IPS-NIHi11 (cell line): ENCODE measurements around the gene CELF3.

Experiments
- DNase-seq: peaks from one replicate; pipeline ENCODE4 v3.0.0; 2012; ENCODE audit warnings: mixed read lengths, low spot score

CELF3 gene

GRCh38 chr1:151720974-151721787 lies 4.6 kb upstream of the CELF3 start, which contains the start of gene RIIAD1:
Gene RIIAD1 (plus strand): TSS chr1:151721522. CDS start chr1:151721537, 15 bp downstream.
- DNase-seq, result peak; percentile 95

- no peak for DNase-seq
These were observed 4.0 kb upstream of the CELF3 start for GRCh38 chr1:151720554-151720953.

GRCh38 chr1:151720125-151720524 lies 3.5 kb upstream of the CELF3 start:
- no peak for DNase-seq

GRCh38 chr1:151718666-151719065 lies 2.1 kb upstream of the CELF3 start:
- DNase-seq, result no peak

GRCh38 chr1:151718011-151718431 lies 1.4 kb upstream of the CELF3 start:
- no peak for DNase-seq

- DNase-seq, result no peak
These were observed 219 bp downstream of the CELF3 start for GRCh38 chr1:151716405-151716762.

- DNase-seq, result peak; percentile 67
These were observed 738 bp downstream of the CELF3 start for GRCh38 chr1:151715726-151716404.

GRCh38 chr1:151714820-151715725 lies 1.5 kb downstream of the CELF3 start:
- DNase-seq, result peak; percentile 59

- DNase-seq, result no peak
These were observed 2.7 kb downstream of the CELF3 start for GRCh38 chr1:151713874-151714273.

GRCh38 chr1:151713044-151713443 lies 3.6 kb downstream of the CELF3 start:
- no peak for DNase-seq

- no peak for DNase-seq
These were observed 4.7 kb downstream of the CELF3 start for GRCh38 chr1:151711951-151712350.

- no peak for DNase-seq
These were observed 5.4 kb downstream of the CELF3 start for GRCh38 chr1:151711044-151711800.

GRCh38 chr1:151710187-151710840 lies 6.3 kb downstream of the CELF3 start:
- peak; percentile 68 for DNase-seq

GRCh38 chr1:151708891-151709290 lies 7.7 kb downstream of the CELF3 start:
- no peak for DNase-seq

GRCh38 chr1:151707541-151708065 lies 9.0 kb downstream of the CELF3 start:
- DNase-seq, result no peak

- DNase-seq, result no peak
These were observed 9.9 kb downstream of the CELF3 start for GRCh38 chr1:151706464-151707415.

- no peak for DNase-seq
These were observed 10.7 kb downstream of the CELF3 start for GRCh38 chr1:151705753-151706463.

- no peak for DNase-seq
These were observed 11.5 kb downstream of the CELF3 start for GRCh38 chr1:151705146-151705545.

GRCh38 chr1:151704246-151704645 lies 12.4 kb downstream of the CELF3 start:
- DNase-seq, result no peak
